SK-N-SH (cell line): ENCODE results near the gene PANK4. TPM values are rescaled to one million over a fixed set of nuclear protein-coding genes. Genes with fewer than 3 reads are reported as not detected.

ENCODE experiments used
- CTCF ChIA-PET: fragments of 300-600, 350-600 bp; formaldehyde crosslinking; extraction: SDS; loops from one replicate; lab custom pipeline; 2021; lab: Yijun Ruan, JAX
- POLR2A ChIA-PET: fragments of 350-600 bp; sonication (Branson Sonifier 250); formaldehyde crosslinking; extraction: SDS; loops from one replicate; lab custom pipeline; 2020; ENCODE audit warnings: antibody characterized with exemption, inconsistent platforms; lab: Yijun Ruan, JAX
- DNase-seq: peaks from one replicate; pipeline ENCODE4 v3.0.0; 2012
- H2AFZ ChIP-seq: fragments of 200-600 bp; sonication (generic); 2 replicates; pipeline ENCODE4 v1.8.1; 2016; ENCODE audit warnings: antibody characterized with exemption, mild to moderate bottlenecking, low read depth
- H3F3A ChIP-seq: fragments of 200-600 bp; sonication (generic); replicated peaks from 2 replicates; pipeline ENCODE3; 2016; ENCODE audit warnings: antibody characterized with exemption, mild to moderate bottlenecking; ENCODE audit not compliant: insufficient read depth
- H3K27ac ChIP-seq, 2 experiments: fragments of 200-500 bp in 1 of 2; fragments of 200-600 bp in 1 of 2; sonication (Bioruptor generic) in 1 of 2; sonication (generic), shearing (Covaris generic) in 1 of 2; 2 replicates each; pipeline versions ENCODE4 v1.5.1 to v1.6.1; 2014 to 2016; ENCODE audit warnings: low read depth in 2 of 2, inconsistent platforms in 1 of 2, low read length in 1 of 2, mild to moderate bottlenecking in 1 of 2, mixed read lengths in 1 of 2
- H3K27me3 ChIP-seq: fragments of 200-600 bp; sonication (generic), shearing (Covaris generic); 2 replicates; pipeline ENCODE4 v1.6.1; 2016; ENCODE audit warnings: mixed run types; ENCODE audit not compliant: insufficient read depth
- H3K36me3 ChIP-seq, 2 experiments: fragments of 200-500 bp in 1 of 2; fragments of 200-600 bp in 1 of 2; sonication (Bioruptor generic) in 1 of 2; sonication (generic) in 1 of 2; replicated peaks in 1 of 2; 2 replicates each; pipeline versions ENCODE3 to v1.5.1; 2014 to 2016; ENCODE audit warnings: low read length in 1 of 2, mild to moderate bottlenecking in 1 of 2; ENCODE audit not compliant: insufficient read depth in 2 of 2, control insufficient read depth in 1 of 2
- H3K4me1 ChIP-seq, 2 experiments: fragments of 200-500 bp in 1 of 2; fragments of 200-600 bp in 1 of 2; sonication (Bioruptor generic) in 1 of 2; sonication (generic), shearing (Covaris generic) in 1 of 2; 2 replicates each; pipeline versions ENCODE4 v1.5.1 to v1.6.1; 2014 to 2016; ENCODE audit warnings: low read depth in 1 of 2, low read length in 1 of 2, mixed run types in 1 of 2; ENCODE audit not compliant: insufficient read depth in 2 of 2, control insufficient read depth in 1 of 2
- H3K4me2 ChIP-seq: fragments of 200-600 bp; sonication (generic), shearing (Covaris generic); 2 replicates; pipeline ENCODE4 v1.6.1; 2017; ENCODE audit warnings: mixed run types
- H3K4me3 ChIP-seq, 2 experiments: fragments of 200-500 bp in 1 of 2; fragments of 200-600 bp in 1 of 2; sonication (Bioruptor generic) in 1 of 2; sonication (generic), shearing (Covaris generic) in 1 of 2; 2 replicates each; pipeline versions ENCODE4 v1.5.1 to v1.8.1; 2014 to 2016; ENCODE audit warnings: low read depth in 2 of 2, inconsistent platforms in 1 of 2, low read length in 1 of 2, mild to moderate bottlenecking in 1 of 2, mixed read lengths in 1 of 2, moderate library complexity in 1 of 2
- H3K79me2 ChIP-seq: fragments of 200-600 bp; sonication (generic); 2 replicates; pipeline ENCODE4 v1.8.1; 2017; ENCODE audit warnings: mild to moderate bottlenecking; ENCODE audit not compliant: insufficient read depth
- H3K9ac ChIP-seq: fragments of 200-600 bp; sonication (generic); 2 replicates; pipeline ENCODE4 v1.6.1; 2017; ENCODE audit warnings: mixed run types
- H3K9me2 ChIP-seq: fragments of 200-600 bp; sonication (generic); 2 replicates; pipeline ENCODE4 v1.6.1; 2017; ENCODE audit warnings: mixed run types
- H3K9me3 ChIP-seq: fragments of 200-600 bp; sonication (generic); 2 replicates; pipeline ENCODE4 v1.6.1; 2017; ENCODE audit warnings: mixed run types, mild to moderate bottlenecking, moderate library complexity
- H4K20me1 ChIP-seq: fragments of 200-600 bp; sonication (generic); 2 replicates; pipeline ENCODE4 v1.6.1; 2017; ENCODE audit warnings: mild to moderate bottlenecking, mixed run types; ENCODE audit not compliant: insufficient read depth
- ELF1 ChIP-seq: IDR thresholded peaks from 2 replicates; pipeline ENCODE4 v1.4.0; 2012
- EP300 ChIP-seq, 2 experiments: IDR thresholded peaks; 2 replicates each; pipeline versions ENCODE4 v1.4.0 to v1.6.1; 2012; ENCODE audit warnings: borderline replicate concordance in 1 of 2, low read depth in 1 of 2, low read length in 1 of 2
- FOXJ3 ChIP-seq: sonication (generic); formaldehyde crosslinking; IDR thresholded peaks from 2 replicates; pipeline ENCODE4 v1.5.1; 2020; ENCODE audit warnings: mild to moderate bottlenecking, missing genetic modification reagents
- FOXM1 ChIP-seq: IDR thresholded peaks from 2 replicates; pipeline ENCODE4 v1.4.0; 2012; ENCODE audit warnings: low read depth, mild to moderate bottlenecking
- GATA2 ChIP-seq: sonication (generic); formaldehyde crosslinking; IDR thresholded peaks from 2 replicates; pipeline ENCODE4 v1.5.0; 2020; ENCODE audit warnings: mild to moderate bottlenecking, missing genetic modification reagents
- MAX ChIP-seq: IDR thresholded peaks from 2 replicates; pipeline ENCODE4 v1.4.0; 2012; ENCODE audit warnings: low read depth
- MXI1 ChIP-seq: IDR thresholded peaks from 2 replicates; pipeline ENCODE4 v1.6.1; 2012; ENCODE audit warnings: mild to moderate bottlenecking, low read depth, low read length, improper control_type of control experiment
- NFIC ChIP-seq: IDR thresholded peaks from 2 replicates; pipeline ENCODE4 v1.4.0; 2012; ENCODE audit warnings: borderline replicate concordance
- NRF1 ChIP-seq: IDR thresholded peaks from 2 replicates; pipeline ENCODE4 v1.6.1; 2012; ENCODE audit warnings: low read depth, mild to moderate bottlenecking, low read length
- RCOR1 ChIP-seq: fragments of 150-350 bp; IDR thresholded peaks from 2 replicates; pipeline ENCODE4 v1.6.1; 2017; ENCODE audit warnings: antibody characterized with exemption, low read length
- RFX5 ChIP-seq: IDR thresholded peaks from 2 replicates; pipeline ENCODE4 v1.6.1; 2012; ENCODE audit warnings: mild to moderate bottlenecking, improper control_type of control experiment, low read length
- RXRA ChIP-seq: IDR thresholded peaks from 2 replicates; pipeline ENCODE4 v1.4.0; 2012; ENCODE audit warnings: low read depth, mild to moderate bottlenecking, borderline replicate concordance
- SIN3A ChIP-seq: IDR thresholded peaks from 2 replicates; pipeline ENCODE4 v1.6.1; 2012; ENCODE audit warnings: low read depth, mild to moderate bottlenecking, low read length, moderate library complexity, borderline replicate concordance
- SMC3 ChIP-seq: IDR thresholded peaks from 2 replicates; pipeline ENCODE4 v1.6.1; 2012; ENCODE audit warnings: low read depth, low read length, improper control_type of control experiment
- TAF1 ChIP-seq: IDR thresholded peaks from 2 replicates; pipeline ENCODE4 v1.6.1; 2012; ENCODE audit warnings: low read depth, mild to moderate bottlenecking, low read length, moderate library complexity, borderline replicate concordance
- TEAD4 ChIP-seq: IDR thresholded peaks from 2 replicates; pipeline ENCODE4 v1.4.0; 2012; ENCODE audit warnings: mild to moderate bottlenecking, borderline replicate concordance; ENCODE audit not compliant: insufficient read depth
- YY1 ChIP-seq: IDR thresholded peaks from 2 replicates; pipeline ENCODE4 v1.4.0; 2012; ENCODE audit warnings: low read depth, mild to moderate bottlenecking
- ZBTB33 ChIP-seq: IDR thresholded peaks from 2 replicates; pipeline ENCODE4 v1.4.0; 2012; ENCODE audit warnings: low read depth, borderline replicate concordance
- WGBS: methylation state at CpG from one replicate; pipeline ENCODE4 v1.1.6; 2017; ENCODE audit warnings: low lambda C conversion rate; 5-methylcytosine and 5-hydroxymethylcytosine counted together
- polyA plus RNA-seq, 3 experiments: library from polyadenylated mRNA; depleted of rRNA; stranded (reverse); fragments of >200 nt; gene quantifications; 2 replicates each; pipeline ENCODE4 v1.2.3, GENCODE V29; 2012
- TF ChIP-seq, protein P1 (sequence below): fragments of 150-350 bp; IDR thresholded peaks from 2 replicates; pipeline ENCODE4 v1.6.1; 2016; ENCODE audit warnings: mild to moderate bottlenecking, low read depth, low read length
- TF ChIP-seq, protein P2 (sequence below): fragments of 200-600 bp; sonication (generic); IDR thresholded peaks from 2 replicates; pipeline ENCODE4 v1.6.1; 2017; ENCODE audit warnings: antibody characterized with exemption, mild to moderate bottlenecking, moderate library complexity
- TF ChIP-seq, protein P3 (sequence below): fragments of 150-350 bp; IDR thresholded peaks from 2 replicates; pipeline ENCODE4 v1.6.1; 2017; ENCODE audit warnings: antibody characterized with exemption, low read length, low read depth, borderline replicate concordance

The PANK4 gene
- polyA plus RNA-seq, 1 of the 3 experiments (the other 2 are of a cell fraction), result 16.6 TPM

GRCh38 chr1:2460203-2460602 is 66.2 kb downstream of the PANK4 start:
- CTCF ChIA-PET, result interaction anchor here (0.6 to 2.9 kb wide), 43 partner anchors 9 to 268 kb away, joined by 3 to 53 read pairs (median 5); partner anchors contain the start of genes PANK4, PLCH2, PRXL2B and TNFRSF14

GRCh38 chr1:2459757-2460156 is 66.6 kb downstream of the PANK4 start:
- Histone ChIP-seq H3K27ac (peak overlapping the region in 1 of 2 experiments; percentile 58; a peak in 1 of 4 replicates), H3F3A (no peaks in the 10 kb centered on the region), H3K27me3 (no peaks in the 10 kb centered on the region), H3K9me2 (no peaks in the 10 kb centered on the region), H3K4me1 (peaks cover 0 to 16% of the 10 kb centered on the region in 2 experiments; a peak in 1 of 4 replicates), H3K79me2 (no peaks in the 10 kb centered on the region), H3K9me3 (no peaks in the 10 kb centered on the region), H3K36me3 (no peaks in the 10 kb centered on the region), H3K4me2 (no peak overlapping the region), H2AFZ (no peak overlapping the region), H4K20me1 (no peaks in the 10 kb centered on the region), H3K4me3 (no peak overlapping the region), H3K9ac (no peak overlapping the region)
- WGBS, result 22% methylated on average over 5 of the region's 23 CpGs
- POLR2A ChIA-PET, result interaction anchor here (0.7 to 1.8 kb wide), 6 partner anchors 13 to 87 kb away, joined by 3 to 13 read pairs (median 6); no protein-coding TSS in a partner anchor
- CTCF ChIA-PET, result interaction anchor here (0.6 to 2.9 kb wide), 42 partner anchors 10 to 268 kb away, joined by 3 to 53 read pairs (median 5); partner anchors contain the start of genes PANK4, PLCH2, PRXL2B and TNFRSF14
- DNase-seq, result peak; percentile 97
- TF ChIP-seq RCOR1, result no peak; the same call in 1 of the 2 replicates
- no peak for TF ChIP-seq FOXM1
- peak; percentile 66 for TF ChIP-seq MXI1
- TF ChIP-seq GATA2 (CRISPR knock-in tag), result no peak
- TF ChIP-seq ELF1, result no peak
- no peak for TF ChIP-seq TAF1
- peak; percentile 81 for TF ChIP-seq SMC3
- TF ChIP-seq YY1, result no peak
- no peak for TF ChIP-seq EP300 (IDR thresholded peaks at IDR 0.05; ENCODE audit: borderline replicate concordance in 1 of 2, low read depth in 1 of 2, low read length in 1 of 2)
- TF ChIP-seq NFIC, result peak; percentile 36; the same call in 1 of the 2 replicates
- TF ChIP-seq, protein P1, sequence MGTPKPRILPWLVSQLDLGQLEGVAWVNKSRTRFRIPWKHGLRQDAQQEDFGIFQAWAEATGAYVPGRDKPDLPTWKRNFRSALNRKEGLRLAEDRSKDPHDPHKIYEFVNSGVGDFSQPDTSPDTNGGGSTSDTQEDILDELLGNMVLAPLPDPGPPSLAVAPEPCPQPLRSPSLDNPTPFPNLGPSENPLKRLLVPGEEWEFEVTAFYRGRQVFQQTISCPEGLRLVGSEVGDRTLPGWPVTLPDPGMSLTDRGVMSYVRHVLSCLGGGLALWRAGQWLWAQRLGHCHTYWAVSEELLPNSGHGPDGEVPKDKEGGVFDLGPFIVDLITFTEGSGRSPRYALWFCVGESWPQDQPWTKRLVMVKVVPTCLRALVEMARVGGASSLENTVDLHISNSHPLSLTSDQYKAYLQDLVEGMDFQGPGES, result no peak
- no peak for TF ChIP-seq RFX5
- TF ChIP-seq MAX, result no peak
- TF ChIP-seq TEAD4, result no peak
- TF ChIP-seq, protein P2, sequence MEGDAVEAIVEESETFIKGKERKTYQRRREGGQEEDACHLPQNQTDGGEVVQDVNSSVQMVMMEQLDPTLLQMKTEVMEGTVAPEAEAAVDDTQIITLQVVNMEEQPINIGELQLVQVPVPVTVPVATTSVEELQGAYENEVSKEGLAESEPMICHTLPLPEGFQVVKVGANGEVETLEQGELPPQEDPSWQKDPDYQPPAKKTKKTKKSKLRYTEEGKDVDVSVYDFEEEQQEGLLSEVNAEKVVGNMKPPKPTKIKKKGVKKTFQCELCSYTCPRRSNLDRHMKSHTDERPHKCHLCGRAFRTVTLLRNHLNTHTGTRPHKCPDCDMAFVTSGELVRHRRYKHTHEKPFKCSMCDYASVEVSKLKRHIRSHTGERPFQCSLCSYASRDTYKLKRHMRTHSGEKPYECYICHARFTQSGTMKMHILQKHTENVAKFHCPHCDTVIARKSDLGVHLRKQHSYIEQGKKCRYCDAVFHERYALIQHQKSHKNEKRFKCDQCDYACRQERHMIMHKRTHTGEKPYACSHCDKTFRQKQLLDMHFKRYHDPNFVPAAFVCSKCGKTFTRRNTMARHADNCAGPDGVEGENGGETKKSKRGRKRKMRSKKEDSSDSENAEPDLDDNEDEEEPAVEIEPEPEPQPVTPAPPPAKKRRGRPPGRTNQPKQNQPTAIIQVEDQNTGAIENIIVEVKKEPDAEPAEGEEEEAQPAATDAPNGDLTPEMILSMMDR, result peak; percentile 45
- no peak for TF ChIP-seq RXRA
- TF ChIP-seq FOXJ3 (CRISPR knock-in tag), result peak; percentile 71
- TF ChIP-seq SIN3A, result no peak
- no peak for TF ChIP-seq ZBTB33
- TF ChIP-seq NRF1, result no peak
- TF ChIP-seq, protein P3, sequence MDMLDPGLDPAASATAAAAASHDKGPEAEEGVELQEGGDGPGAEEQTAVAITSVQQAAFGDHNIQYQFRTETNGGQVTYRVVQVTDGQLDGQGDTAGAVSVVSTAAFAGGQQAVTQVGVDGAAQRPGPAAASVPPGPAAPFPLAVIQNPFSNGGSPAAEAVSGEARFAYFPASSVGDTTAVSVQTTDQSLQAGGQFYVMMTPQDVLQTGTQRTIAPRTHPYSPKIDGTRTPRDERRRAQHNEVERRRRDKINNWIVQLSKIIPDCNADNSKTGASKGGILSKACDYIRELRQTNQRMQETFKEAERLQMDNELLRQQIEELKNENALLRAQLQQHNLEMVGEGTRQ, result no peak

More at GRCh38 chr1:2460203-2460602, 66.2 kb downstream of the PANK4 start:
- no peak overlapping the region for H3K4me3 ChIP-seq
- WGBS, result 17% methylated on average over 1 of the region's 8 CpGs
- H3K9ac ChIP-seq, result no peak overlapping the region
- H3K9me2 ChIP-seq, result no peaks in the 10 kb centered on the region
- POLR2A ChIA-PET, result interaction anchor here (0.7 to 1.8 kb wide), 6 partner anchors 13 to 87 kb away, joined by 3 to 13 read pairs (median 6); no protein-coding TSS in a partner anchor
- no peaks in the 10 kb centered on the region for H3K9me3 ChIP-seq
- H3K79me2 ChIP-seq, result no peaks in the 10 kb centered on the region
- H3K4me1 ChIP-seq, result peaks cover 0 to 19% of the 10 kb centered on the region in 2 experiments; a peak in 1 of 4 replicates
- H3F3A ChIP-seq, result no peaks in the 10 kb centered on the region
- no peak overlapping the region for H3K4me2 ChIP-seq
- no peaks in the 10 kb centered on the region for H3K27me3 ChIP-seq
- H2AFZ ChIP-seq, result no peak overlapping the region
- no peaks in the 10 kb centered on the region for H4K20me1 ChIP-seq
- TF ChIP-seq FOXJ3 (CRISPR knock-in tag), result no peak; the same call in 1 of the 2 replicates
- no peak for DNase-seq
- H3K36me3 ChIP-seq, result no peaks in the 10 kb centered on the region
- peak overlapping the region in 1 of 2 experiments; percentile 58; a peak in 1 of 4 replicates for H3K27ac ChIP-seq
